Activated gamma-delta T cell treated with Interleukin-2 at 50 U/mL for 16 hours (primary cell): ENCODE measurements around the gene PALLD.

Experiments used
- DNase-seq: peaks from one replicate; pipeline ENCODE4 v3.0.0-alpha.2; 2020

Gene PALLD

GRCh38 chr4:168593399-168593798 lies 96.5 kb downstream of the PALLD start:
- no peak for DNase-seq

- no peak for DNase-seq
Measured at GRCh38 chr4:168594121-168594520, 97.3 kb downstream of the PALLD start.

- DNase-seq: no peak
Measured at GRCh38 chr4:168598191-168598590, 101.3 kb downstream of the PALLD start.

- DNase-seq: no peak
Measured at GRCh38 chr4:168600796-168601583, 104.1 kb downstream of the PALLD start.

- DNase-seq: no peak
Measured at GRCh38 chr4:168601899-168602298, 105.0 kb downstream of the PALLD start.

GRCh38 chr4:168604496-168605373 lies 107.9 kb downstream of the PALLD start:
- DNase-seq: no peak

- DNase-seq: no peak
Measured at GRCh38 chr4:168605411-168605810, 108.6 kb downstream of the PALLD start.

- no peak for DNase-seq
Measured at GRCh38 chr4:168607215-168607614, 110.4 kb downstream of the PALLD start.

- no peak for DNase-seq
Measured at GRCh38 chr4:168608771-168609170, 111.9 kb downstream of the PALLD start.

- no peak for DNase-seq
Measured at GRCh38 chr4:168609369-168609768, 112.5 kb downstream of the PALLD start.

GRCh38 chr4:168610911-168611530 lies 114.2 kb downstream of the PALLD start:
- DNase-seq: no peak

GRCh38 chr4:168612450-168613135 lies 115.7 kb downstream of the PALLD start:
- no peak for DNase-seq

GRCh38 chr4:168613869-168614268 lies 117.0 kb downstream of the PALLD start:
- DNase-seq: no peak

- no peak for DNase-seq
Measured at GRCh38 chr4:168614281-168615057, 117.6 kb downstream of the PALLD start.

GRCh38 chr4:168615294-168616065 lies 118.6 kb downstream of the PALLD start:
- no peak for DNase-seq

GRCh38 chr4:168618577-168619265 lies 121.9 kb downstream of the PALLD start:
- DNase-seq: no peak

- DNase-seq: no peak
Measured at GRCh38 chr4:168619266-168619631, 122.4 kb downstream of the PALLD start.

GRCh38 chr4:168621806-168622589 lies 125.1 kb downstream of the PALLD start:
- no peak for DNase-seq

GRCh38 chr4:168622600-168622999 lies 125.7 kb downstream of the PALLD start:
- no peak for DNase-seq

GRCh38 chr4:168623011-168623410 lies 126.2 kb downstream of the PALLD start:
- DNase-seq: no peak
